ENCODE measurements around the gene PLA2G1B. TPM values are rescaled to one million over a fixed set of nuclear protein-coding genes. Genes with fewer than 3 reads are reported as not detected.

PLA2G1B gene
- total RNA-seq, result not detected

DNA sequence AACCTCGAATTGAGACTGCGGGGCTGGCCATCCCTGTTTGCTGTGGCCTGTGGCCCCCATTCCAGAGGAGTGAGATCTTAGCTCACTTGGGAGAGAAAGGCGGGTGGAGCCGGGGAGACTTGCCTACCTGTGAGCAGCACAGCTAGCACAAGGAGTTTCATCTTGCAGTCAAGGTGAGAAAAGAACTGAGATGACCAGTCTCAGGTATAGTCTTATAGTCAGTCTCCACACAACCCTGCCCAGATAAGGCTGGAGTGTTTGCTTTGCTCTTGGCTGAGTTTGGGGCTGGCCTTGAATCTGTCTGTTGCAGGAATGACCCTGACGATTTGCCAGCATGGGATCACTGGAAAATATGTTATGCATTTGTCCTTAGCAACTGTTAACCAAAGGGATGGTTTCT is at the start of gene PLA2G1B:
Gene PLA2G1B (minus strand): TSS at position 187 of the 400 bp plus-strand sequence. CDS start 26 bp downstream, at position 161.
- TF ChIP-seq, protein P1, sequence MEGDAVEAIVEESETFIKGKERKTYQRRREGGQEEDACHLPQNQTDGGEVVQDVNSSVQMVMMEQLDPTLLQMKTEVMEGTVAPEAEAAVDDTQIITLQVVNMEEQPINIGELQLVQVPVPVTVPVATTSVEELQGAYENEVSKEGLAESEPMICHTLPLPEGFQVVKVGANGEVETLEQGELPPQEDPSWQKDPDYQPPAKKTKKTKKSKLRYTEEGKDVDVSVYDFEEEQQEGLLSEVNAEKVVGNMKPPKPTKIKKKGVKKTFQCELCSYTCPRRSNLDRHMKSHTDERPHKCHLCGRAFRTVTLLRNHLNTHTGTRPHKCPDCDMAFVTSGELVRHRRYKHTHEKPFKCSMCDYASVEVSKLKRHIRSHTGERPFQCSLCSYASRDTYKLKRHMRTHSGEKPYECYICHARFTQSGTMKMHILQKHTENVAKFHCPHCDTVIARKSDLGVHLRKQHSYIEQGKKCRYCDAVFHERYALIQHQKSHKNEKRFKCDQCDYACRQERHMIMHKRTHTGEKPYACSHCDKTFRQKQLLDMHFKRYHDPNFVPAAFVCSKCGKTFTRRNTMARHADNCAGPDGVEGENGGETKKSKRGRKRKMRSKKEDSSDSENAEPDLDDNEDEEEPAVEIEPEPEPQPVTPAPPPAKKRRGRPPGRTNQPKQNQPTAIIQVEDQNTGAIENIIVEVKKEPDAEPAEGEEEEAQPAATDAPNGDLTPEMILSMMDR (IDR thresholded peaks at IDR 0.05), result no peak
- no peak for ATAC-seq (ENCODE audit: low FRiP score)

DNA sequence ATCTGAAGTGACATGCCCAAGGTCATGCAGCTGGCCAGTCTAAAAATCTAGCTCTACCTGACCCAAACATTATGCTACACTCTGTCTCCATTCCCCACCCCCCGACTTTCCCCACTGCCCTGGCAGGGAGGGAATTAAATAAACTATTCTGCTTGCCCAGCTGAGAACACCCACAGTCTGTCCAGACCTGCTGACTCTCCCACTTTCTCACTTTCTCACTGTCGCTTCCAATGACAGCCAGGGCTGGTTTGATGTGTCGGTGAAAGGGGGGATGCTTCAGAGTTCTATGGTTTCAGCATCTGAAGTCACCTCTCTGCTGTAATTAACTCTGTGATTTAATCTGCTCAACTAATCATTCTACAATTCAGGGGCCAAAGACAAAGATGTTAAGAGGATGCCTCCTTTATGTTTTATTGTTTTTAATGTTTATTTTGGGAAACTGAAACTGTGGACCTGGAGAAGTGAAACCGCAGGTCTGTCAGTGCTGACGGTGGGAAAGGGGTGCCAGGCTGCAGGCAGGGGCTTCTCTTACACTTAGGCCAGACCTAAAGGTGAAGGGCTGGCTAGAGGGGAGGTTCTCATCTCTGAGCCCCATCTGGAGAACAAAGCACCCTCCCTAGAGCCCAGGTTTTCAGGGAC is 49.5 kb upstream of the PLA2G1B start:
- TF ChIP-seq, protein P1 (IDR thresholded peaks at IDR 0.05), result no peak
- ATAC-seq (ENCODE audit: low FRiP score) (no peak), DNase-seq (ENCODE audit: low spot score) (no peak)

More for the DNA sequence above, at the start of gene PLA2G1B:
- no peak for DNase-seq (ENCODE audit: low spot score)

DNA sequence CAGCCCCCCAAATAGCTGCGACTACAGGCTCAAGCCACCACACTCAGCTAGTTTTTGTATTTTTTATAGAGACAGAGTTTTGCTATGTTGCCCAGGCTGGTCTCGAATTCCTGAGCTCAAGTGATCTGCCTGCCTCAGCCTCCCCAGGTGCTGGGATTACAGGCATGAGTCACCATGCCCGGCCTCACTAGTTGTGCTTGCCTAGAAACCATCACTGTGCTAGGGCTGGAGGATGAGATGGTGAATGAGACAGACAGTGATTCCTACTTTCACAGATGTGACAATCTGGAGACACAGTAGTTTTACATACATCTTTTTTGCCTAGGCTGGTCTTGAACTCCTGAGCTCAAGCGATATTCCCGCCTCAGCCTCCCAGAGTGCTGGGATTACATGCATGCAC is 48.8 kb upstream of the PLA2G1B start:
- no peak for DNase-seq (ENCODE audit: low spot score)
- no peak for ATAC-seq (ENCODE audit: low FRiP score)
- TF ChIP-seq, protein P1 (IDR thresholded peaks at IDR 0.05), result no peak

DNA sequence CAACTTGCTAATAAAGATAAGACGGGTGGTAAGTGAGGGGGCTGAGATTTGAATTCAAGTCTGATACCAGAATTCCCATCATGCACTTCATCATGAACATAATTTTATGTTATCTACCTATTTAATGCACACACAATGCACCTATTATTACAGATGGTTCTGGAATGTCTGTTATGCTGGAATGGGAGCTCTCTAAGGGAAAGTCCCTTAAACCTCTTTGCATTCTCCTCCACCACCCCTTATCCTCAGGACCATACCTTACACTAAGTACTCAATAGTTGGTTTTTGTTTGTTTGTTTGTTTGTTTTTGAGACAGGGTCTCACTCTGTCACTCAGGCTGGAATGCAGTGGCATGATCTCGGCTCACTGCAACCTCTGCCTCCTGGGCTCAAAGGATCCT is 48.4 kb upstream of the PLA2G1B start:
- no peak for ATAC-seq (ENCODE audit: low FRiP score)
- TF ChIP-seq, protein P1 (IDR thresholded peaks at IDR 0.05), result no peak
- no peak for DNase-seq (ENCODE audit: low spot score)

DNA sequence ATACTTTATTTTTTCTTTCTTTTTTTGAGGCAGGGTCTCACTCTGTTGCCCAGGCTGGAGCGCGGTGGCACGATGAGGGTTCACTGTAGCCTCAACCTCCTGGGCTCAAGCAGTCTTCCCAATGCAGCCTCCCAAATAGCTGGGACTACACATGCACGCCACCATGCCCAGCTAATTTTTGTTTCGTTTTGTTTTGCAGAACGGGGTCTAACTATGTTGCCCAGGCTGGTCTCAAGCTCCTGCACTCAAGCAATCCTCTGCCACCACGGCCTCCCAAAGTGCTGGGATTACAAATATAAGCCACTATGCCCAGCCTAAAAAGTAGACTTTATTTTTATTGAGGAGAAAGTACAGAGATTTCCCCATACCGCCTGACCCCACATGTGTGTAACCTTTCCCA is 46.1 kb upstream of the PLA2G1B start:
- TF ChIP-seq, protein P1 (IDR thresholded peaks at IDR 0.05), result no peak
- DNase-seq (ENCODE audit: low spot score) (no peak), ATAC-seq (ENCODE audit: low FRiP score) (no peak)

DNA sequence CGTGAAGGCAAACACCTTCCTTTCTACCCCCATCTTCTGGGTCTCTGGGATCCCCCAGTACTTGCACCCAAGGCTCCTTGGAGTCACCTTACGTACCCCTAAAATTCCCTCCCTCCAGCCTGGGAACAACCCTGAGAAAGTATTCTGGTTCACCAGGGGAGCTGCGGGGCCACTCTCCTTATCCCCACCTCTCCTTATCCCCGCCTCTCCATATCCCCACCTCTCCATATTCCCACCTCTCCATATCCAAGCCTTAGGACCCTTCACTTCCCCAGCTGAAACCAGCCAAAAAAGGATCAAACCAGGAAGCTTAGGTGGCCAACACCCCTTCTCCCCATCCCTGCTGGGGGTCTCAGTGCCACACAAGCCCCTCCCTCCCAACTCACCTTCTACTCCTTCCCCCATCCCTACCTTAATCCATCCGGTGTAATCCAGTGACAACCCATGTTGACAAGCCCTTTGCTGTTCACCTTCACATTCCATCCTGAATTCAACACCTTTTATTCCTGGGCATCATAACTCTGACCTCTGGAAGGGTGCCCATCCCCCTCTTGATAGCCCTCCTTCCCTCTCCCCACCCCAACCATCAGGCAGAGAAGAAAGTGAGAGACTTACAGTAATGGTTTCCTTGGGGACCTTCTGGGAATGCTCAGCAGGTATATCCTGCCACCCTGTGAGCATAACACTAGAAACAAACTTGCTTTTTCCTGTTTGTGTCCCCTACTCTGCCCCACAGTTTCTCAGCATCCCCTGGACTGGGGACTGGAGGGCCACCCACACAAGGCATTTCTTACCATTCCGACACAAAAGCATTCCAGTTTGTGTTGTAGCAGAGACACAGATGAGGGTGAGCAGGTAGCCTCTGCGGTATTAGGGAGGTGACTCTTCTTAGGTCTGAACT is 43.0 kb upstream of the PLA2G1B start:
- TF ChIP-seq, protein P1 (IDR thresholded peaks at IDR 0.05), result no peak
- DNase-seq (ENCODE audit: low spot score), result no peak
- no peak for ATAC-seq (ENCODE audit: low FRiP score)
